CD4-positive, alpha-beta T cell treated with Interleukin-6 for 4 hours (primary cell): ENCODE results near the gene GPN1.
A peak's percentile ranks its signal among the peaks of the same experiment; 100 is the strongest.
"Not testable (repeated sequence)": the region's sequence is repeated elsewhere in the genome, so short reads cannot be mapped to it uniquely, and the experiment has no call there.

Experiments
- DNase-seq: peaks from one replicate; pipeline ENCODE4 v3.0.0-alpha.2; 2020; ENCODE audit warnings: mixed read lengths

GPN1 gene

GRCh38 chr2:27672723-27673486, 44.1 kb downstream of the GPN1 start:
- no peak for DNase-seq

- DNase-seq: no peak
Measured at GRCh38 chr2:27680571-27680970, 51.7 kb downstream of the GPN1 start.

GRCh38 chr2:27681841-27682240, 53.0 kb downstream of the GPN1 start:
- no peak for DNase-seq

GRCh38 chr2:27682334-27682771, 53.5 kb downstream of the GPN1 start:
- DNase-seq: not testable (repeated sequence)

GRCh38 chr2:27683390-27684071, 54.7 kb downstream of the GPN1 start:
- DNase-seq: peak; percentile 91

GRCh38 chr2:27685006-27685405, 56.2 kb downstream of the GPN1 start:
- DNase-seq: not testable (repeated sequence)

- no peak for DNase-seq
Measured at GRCh38 chr2:27685577-27685976, 56.7 kb downstream of the GPN1 start.

- no peak for DNase-seq
Measured at GRCh38 chr2:27687232-27687631, 58.4 kb downstream of the GPN1 start.

- no peak for DNase-seq
Measured at GRCh38 chr2:27689424-27689823, 60.6 kb downstream of the GPN1 start.

GRCh38 chr2:27690052-27690451, 61.2 kb downstream of the GPN1 start:
- no peak for DNase-seq

GRCh38 chr2:27697660-27698059, 68.8 kb downstream of the GPN1 start:
- no peak for DNase-seq
